ENCODE measurements around the gene VARS1. TPM values are rescaled to one million over a fixed set of nuclear protein-coding genes. Genes with fewer than 3 reads are reported as not detected.

The VARS1 gene
- 61.0 and 64.8 TPM in 2 replicates for total RNA-seq

GRCh38 chr6:31795616-31796298, at the start of gene VARS1:
Gene VARS1 (minus strand): TSS chr6:31795752. CDS start chr6:31795217, 535 bp downstream.

GRCh38 chr6:31827286-31828079, 31.9 kb upstream of the VARS1 start, which contains the start of gene HSPA1B:
Gene HSPA1B (plus strand): TSS chr6:31827738. CDS start chr6:31827951, 213 bp downstream.

GRCh38 chr6:31815025-31815838, 19.7 kb upstream of the VARS1 start, which contains the start of the genes HSPA1A and HSPA1L:
Gene HSPA1A (plus strand): TSS chr6:31815543. CDS start chr6:31815757, 214 bp downstream.
Gene HSPA1L (minus strand): TSS chr6:31815283. CDS start chr6:31811972, 3,311 bp downstream.

GRCh38 chr6:31806470-31807272, 11.1 kb upstream of the VARS1 start, which contains the start of gene LSM2:
Gene LSM2 (minus strand): TSS chr6:31806966. CDS start chr6:31806757, 209 bp downstream.

GRCh38 chr6:31776989-31777666, 18.4 kb downstream of the VARS1 start, which contains the start of gene VWA7:
Gene VWA7 (minus strand): TSS chr6:31777328. CDS start chr6:31776779, 549 bp downstream.

GRCh38 chr6:31762356-31762755, 33.2 kb downstream of the VARS1 start, which contains the start of gene SAPCD1:
Gene SAPCD1 (plus strand): TSS chr6:31762656. CDS start chr6:31763055, 399 bp downstream.

Other genes with a start within 250 kb of the VARS1 start
- 0.21 and 1.2 TPM in 2 replicates for gene ATP6V1G2, start 249.1 kb downstream of the VARS1 start, total RNA-seq
- 43.6 and 54.6 TPM in 2 replicates for gene NFKBIL1, start 248.1 kb downstream of the VARS1 start, total RNA-seq
- gene LTA, start 223.5 kb downstream of the VARS1 start, total RNA-seq = not detected in 2 replicates
- 4.3 TPM in 1 of 2 replicates, not detected in the other for gene TNF, start 220.2 kb downstream of the VARS1 start, total RNA-seq
- 6.7 TPM in 1 of 2 replicates, not detected in the other for gene LTB, start 213.3 kb downstream of the VARS1 start, total RNA-seq
- not detected in 2 replicates for gene LST1, start 209.5 kb downstream of the VARS1 start, total RNA-seq
- gene NCR3, start 202.7 kb downstream of the VARS1 start, total RNA-seq = not detected in 2 replicates
- not detected in 2 replicates for gene AIF1, start 180.5 kb downstream of the VARS1 start, total RNA-seq
- gene PRRC2A, start 175.0 kb downstream of the VARS1 start, total RNA-seq = 23.6 and 35.6 TPM in 2 replicates
- 128 and 161 TPM in 2 replicates for gene BAG6, start 143.1 kb downstream of the VARS1 start, total RNA-seq
- 0.96 and 1.3 TPM in 2 replicates for gene APOM, start 139.9 kb downstream of the VARS1 start, total RNA-seq
- 26.7 and 27.1 TPM in 2 replicates for gene C6orf47, start 135.0 kb downstream of the VARS1 start, total RNA-seq
- 7.0 and 12.0 TPM in 2 replicates for gene GPANK1, start 130.8 kb downstream of the VARS1 start, total RNA-seq
- gene CSNK2B, start 129.7 kb downstream of the VARS1 start, total RNA-seq = 84.2 and 103 TPM in 2 replicates
- under 0.01 and 0.43 TPM in 2 replicates for gene LY6G5B, start 125.8 kb downstream of the VARS1 start, total RNA-seq
- gene LY6G5C, start 114.7 kb downstream of the VARS1 start, total RNA-seq = not detected in 2 replicates
- 25.2 and 40.2 TPM in 2 replicates for gene ABHD16A, start 92.4 kb downstream of the VARS1 start, total RNA-seq
- gene LY6G6F, start 88.9 kb downstream of the VARS1 start, total RNA-seq = not detected in 2 replicates
- not detected in 2 replicates for gene LY6G6D, start 80.4 kb downstream of the VARS1 start, total RNA-seq
- gene LY6G6C, start 74.0 kb downstream of the VARS1 start, total RNA-seq = not detected in 2 replicates
- not detected in 2 replicates for gene MPIG6B, start 72.4 kb downstream of the VARS1 start, total RNA-seq
- 11.5 and 45.8 TPM in 2 replicates for gene DDAH2, start 66.5 kb downstream of the VARS1 start, total RNA-seq
- gene CLIC1, start 59.2 kb downstream of the VARS1 start, total RNA-seq = 454 and 1,059 TPM in 2 replicates
- gene MSH5, start 55.7 kb downstream of the VARS1 start, total RNA-seq = 4.3 and 5.8 TPM in 2 replicates
- gene SAPCD1, start 33.1 kb downstream of the VARS1 start, total RNA-seq = not detected in 2 replicates
- gene VWA7, start 18.4 kb downstream of the VARS1 start, total RNA-seq = 0.43 and 0.48 TPM in 2 replicates
- 34.2 and 39.0 TPM in 2 replicates for gene LSM2, start 11.2 kb upstream of the VARS1 start, total RNA-seq
- gene HSPA1L, start 19.5 kb upstream of the VARS1 start, total RNA-seq = 0.64 and 0.72 TPM in 2 replicates
- 124 and 172 TPM in 2 replicates for gene HSPA1A, start 19.8 kb upstream of the VARS1 start, total RNA-seq
- gene HSPA1B, start 32.0 kb upstream of the VARS1 start, total RNA-seq = 268 TPM in 2 replicates
- gene NEU1, start 67.1 kb upstream of the VARS1 start, total RNA-seq = 70.3 and 75.4 TPM in 2 replicates
- 3.8 and 8.2 TPM in 2 replicates for gene SLC44A4, start 83.2 kb upstream of the VARS1 start, total RNA-seq
- gene EHMT2, start 101.9 kb upstream of the VARS1 start, total RNA-seq = 25.6 and 28.4 TPM in 2 replicates
- gene ZBTB12, start 106.3 kb upstream of the VARS1 start, total RNA-seq = 0.72 and 3.0 TPM in 2 replicates
- gene C2, start 132.0 kb upstream of the VARS1 start, total RNA-seq = 0.96 and 2.1 TPM in 2 replicates
- gene CFB, start 150.3 kb upstream of the VARS1 start, total RNA-seq = 0.64 and 19.0 TPM in 2 replicates
- gene NELFE, start 163.2 kb upstream of the VARS1 start, total RNA-seq = 120 and 152 TPM in 2 replicates
- 48.2 and 48.4 TPM in 2 replicates for gene SKIC2, start 163.4 kb upstream of the VARS1 start, total RNA-seq
- 10.6 and 13.2 TPM in 2 replicates for gene DXO, start 176.4 kb upstream of the VARS1 start, total RNA-seq
- 1.4 and 2.8 TPM in 2 replicates for gene C4A, start 186.3 kb upstream of the VARS1 start, total RNA-seq
- gene C4B, start 219.0 kb upstream of the VARS1 start, total RNA-seq = 1.2 and 2.3 TPM in 2 replicates
- 0.24 TPM in 1 of 2 replicates, not detected in the other for gene CYP21A2, start 242.7 kb upstream of the VARS1 start, total RNA-seq

Data from tracheal epithelial cell (primary cell).